ENCODE results near the gene GMDS.

The GMDS gene

GRCh38 chr6:1820714-1821113 is 424.7 kb downstream of the GMDS start:
- no peak for DNase-seq

DNA sequence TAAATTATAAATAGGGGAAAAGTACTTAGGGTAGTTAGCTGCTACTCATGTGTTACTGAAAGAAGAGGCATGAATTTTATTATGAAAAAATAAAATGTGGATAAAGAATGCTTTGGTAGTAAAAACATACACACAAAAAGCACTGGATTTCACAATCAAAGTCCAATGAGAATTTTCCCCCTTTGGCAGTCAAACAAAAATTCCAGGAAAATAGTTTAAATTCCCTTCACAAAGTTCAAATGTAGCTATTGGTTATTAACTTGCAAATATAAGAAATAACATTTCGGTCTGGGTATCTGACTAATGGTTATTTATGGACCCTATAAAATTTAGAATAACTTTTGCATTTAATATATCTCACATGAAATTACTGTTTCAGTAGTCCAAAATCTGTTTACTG is 425.2 kb downstream of the GMDS start:
- DNase-seq: no peak

GRCh38 chr6:1819007-1819406 is 426.4 kb downstream of the GMDS start:
- DNase-seq: no peak

DNA sequence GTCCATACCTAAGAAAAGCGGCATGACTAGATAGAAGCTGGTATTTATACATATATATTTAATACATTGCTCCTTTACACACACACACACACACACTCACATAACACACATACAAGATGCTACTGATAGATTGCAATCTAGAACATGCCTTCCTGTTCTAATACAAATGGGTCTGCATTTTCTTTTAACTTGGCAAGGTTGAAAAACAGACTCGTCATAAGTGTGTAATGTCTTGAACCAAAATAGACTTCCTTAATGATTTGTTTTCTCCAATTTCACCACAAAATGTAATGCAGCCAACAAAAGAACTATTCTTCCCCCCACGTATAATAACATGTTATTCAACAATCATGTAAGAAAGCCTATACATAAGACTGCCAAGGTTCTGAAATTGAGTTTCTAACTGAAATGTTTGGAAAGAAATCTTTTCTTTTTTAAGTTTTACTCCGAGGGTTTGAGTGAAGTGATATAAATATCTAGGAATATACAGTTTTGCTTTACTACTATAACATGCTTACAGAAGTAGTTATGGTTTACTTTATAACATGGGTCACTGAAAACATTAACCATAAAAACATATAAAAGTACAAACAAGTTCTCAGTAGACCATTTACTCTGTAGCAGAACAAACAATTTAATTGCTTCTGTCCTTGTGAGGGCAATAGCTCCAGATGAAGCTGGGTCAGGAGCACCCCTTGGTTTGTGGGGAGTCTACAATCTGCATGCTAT is 428.2 kb downstream of the GMDS start:
- no peak for DNase-seq

GRCh38 chr6:1815827-1816452 is 429.5 kb downstream of the GMDS start:
- no peak for DNase-seq

GRCh38 chr6:1814279-1814678 is 431.1 kb downstream of the GMDS start:
- no peak for DNase-seq

DNA sequence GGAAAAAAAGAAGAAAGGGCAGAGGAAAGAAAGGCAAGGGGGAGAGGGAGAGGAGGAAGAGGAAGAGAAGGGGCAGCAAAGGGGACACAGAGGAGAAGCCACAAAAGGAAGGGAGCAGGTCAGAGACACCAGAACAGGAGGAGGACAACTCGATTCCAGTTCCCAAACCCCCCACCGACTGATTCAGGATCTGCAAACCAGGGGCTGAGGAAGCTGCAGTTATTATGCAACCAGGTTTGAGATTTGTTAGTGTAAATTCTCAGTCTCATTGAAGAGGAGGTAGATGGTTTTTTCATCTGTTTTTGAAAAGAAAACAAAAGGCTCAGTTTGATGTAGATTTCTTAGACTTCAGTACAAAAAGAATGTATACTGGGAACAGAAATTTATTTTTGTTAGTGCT is 432.9 kb downstream of the GMDS start:
- DNase-seq: no peak

GRCh38 chr6:1812034-1812433 is 433.4 kb downstream of the GMDS start:
- DNase-seq: no peak

- no peak for DNase-seq
Observed at GRCh38 chr6:1810880-1811279, 434.5 kb downstream of the GMDS start.

DNA sequence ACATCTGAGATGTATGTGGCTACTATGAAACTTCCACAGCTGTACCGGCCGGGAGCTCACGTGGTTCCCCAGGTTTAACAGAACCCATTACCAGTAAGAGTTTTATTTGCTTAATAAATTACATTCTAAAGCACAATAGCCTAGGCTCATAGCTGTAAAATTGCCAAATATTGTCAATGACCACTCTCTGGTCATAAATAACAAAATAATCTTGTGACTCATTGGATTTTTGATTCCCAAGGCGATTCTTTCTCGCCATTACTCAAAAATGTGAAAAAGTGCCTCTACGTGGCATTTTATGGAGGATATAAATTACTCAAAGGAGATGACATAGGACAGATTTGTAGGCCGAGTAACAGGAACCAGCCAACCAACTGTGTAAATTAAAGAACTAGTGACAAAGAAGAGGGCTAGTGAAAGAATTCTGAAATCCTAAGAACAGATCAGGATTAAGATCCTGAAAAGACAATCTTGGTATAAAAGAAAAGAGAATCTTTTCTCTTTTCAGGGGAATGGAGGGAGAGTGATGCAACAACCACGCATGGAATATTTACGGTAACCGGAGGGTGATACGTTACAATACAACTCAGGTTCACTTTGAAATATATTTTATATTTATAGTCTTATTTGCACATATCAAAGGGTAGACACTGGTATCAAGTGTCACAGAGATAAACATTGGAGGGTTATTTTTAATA is 436.0 kb downstream of the GMDS start:
- no peak for DNase-seq

- no peak for DNase-seq
Observed at GRCh38 chr6:1806935-1807334, 438.5 kb downstream of the GMDS start.

DNA sequence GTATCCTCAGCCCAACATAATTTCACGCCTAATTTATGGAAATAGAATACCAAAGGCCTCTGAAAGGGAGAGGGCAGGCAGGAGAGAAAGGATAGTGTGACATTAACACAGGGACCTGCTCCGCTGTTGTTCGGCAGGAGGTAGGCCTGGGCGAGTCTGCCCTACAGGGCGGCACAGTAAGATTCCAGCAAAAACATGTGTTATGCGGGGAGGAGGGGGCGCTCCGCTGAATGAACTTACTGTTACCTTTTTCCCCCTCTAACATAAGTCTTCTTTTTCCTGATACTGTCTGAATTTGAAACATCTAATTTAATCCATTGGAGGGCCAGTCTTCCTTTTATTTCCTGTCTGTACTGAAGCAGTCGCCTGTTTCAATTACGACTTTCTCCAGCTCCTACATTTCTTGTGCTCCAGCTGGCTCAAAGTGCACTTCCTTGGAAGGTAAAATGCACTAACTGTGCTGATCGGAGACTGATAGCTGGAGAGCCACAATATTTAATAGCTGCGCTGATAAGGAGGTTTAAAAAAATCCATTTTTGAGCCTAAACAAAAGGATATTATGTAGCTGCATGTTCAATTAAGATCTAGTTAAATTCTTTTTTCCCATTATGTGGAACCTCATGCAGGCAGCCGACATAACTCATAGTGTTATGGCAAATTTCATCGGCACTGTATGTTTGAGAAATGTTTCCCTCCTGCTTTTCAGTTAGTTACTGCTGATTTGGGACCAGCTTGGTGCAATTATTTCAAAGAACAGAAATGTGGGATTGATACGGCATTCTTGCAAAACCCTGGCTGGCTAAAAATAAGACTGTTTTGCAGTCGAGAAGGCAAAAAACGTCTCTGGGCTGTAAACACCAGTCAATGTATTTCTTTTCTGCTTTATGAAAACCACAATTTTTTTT is 442.7 kb downstream of the GMDS start:
- DNase-seq: no peak

DNA sequence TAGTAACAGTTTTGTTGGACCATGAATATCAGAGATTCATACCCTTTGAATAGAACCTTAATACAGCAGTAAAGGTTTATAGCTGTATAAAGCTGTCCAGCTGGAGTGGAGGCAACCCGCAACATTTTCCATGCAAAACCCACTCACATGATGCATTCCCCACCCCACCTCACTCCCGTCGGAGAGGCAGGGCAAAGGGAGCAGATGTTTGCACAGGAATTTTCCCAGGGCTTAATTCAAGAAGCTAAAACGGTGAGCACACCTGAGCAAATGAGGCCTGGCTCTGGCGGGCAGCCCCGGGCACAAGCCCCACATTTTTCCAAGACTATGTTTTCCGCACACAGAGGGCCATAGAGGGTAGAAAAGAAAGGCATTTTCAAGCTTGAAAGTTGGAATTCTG is 444.0 kb downstream of the GMDS start:
- no peak for DNase-seq

- no peak for DNase-seq
Observed at GRCh38 chr6:1800845-1801244, 444.6 kb downstream of the GMDS start.

DNA sequence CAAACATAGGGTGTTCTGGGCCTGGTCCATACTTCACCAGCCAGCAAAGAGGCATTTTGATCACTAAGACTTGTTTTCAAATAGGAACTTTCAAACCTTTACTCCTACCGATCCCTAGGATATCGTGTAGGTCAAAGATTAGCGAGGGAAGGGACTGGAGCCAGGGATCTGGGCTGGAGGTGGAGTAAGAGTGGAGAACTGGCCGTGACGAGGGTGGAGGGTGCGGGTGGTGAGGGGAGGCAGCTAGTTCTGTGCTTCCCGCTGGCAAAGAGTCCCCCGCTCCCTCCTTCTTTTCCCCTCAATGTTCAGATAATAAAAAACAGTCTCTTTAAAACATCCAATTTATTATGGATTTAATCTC is 446.5 kb downstream of the GMDS start:
- DNase-seq: no peak

GRCh38 chr6:1798303-1798964 is 447.0 kb downstream of the GMDS start:
- no peak for DNase-seq

DNA sequence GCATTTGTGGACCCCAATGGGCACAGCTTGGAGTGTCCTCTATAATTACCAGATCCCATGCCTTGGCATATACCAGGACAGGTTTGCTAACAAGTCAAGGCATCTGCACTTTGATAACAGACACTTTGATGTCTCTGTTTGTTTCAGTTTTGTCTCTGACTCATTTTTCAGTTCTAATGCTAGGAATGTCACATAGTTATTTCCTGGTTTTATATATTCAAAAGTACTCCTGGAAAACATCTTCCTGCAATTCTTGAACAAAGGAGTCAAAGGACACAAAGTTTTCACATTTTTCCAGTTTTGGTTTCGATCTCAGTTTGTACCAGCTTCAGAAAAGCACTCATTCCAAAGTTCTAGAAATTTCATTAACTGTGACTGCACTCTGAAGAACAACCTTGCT is 447.6 kb downstream of the GMDS start:
- no peak for DNase-seq

- no peak for DNase-seq
Observed at GRCh38 chr6:1796706-1797529, 448.5 kb downstream of the GMDS start.

GRCh38 chr6:1795910-1796309 is 449.5 kb downstream of the GMDS start:
- DNase-seq: no peak

GRCh38 chr6:1792989-1793388 is 452.4 kb downstream of the GMDS start:
- no peak for DNase-seq

- no peak for DNase-seq
Observed at GRCh38 chr6:1790684-1791083, 454.7 kb downstream of the GMDS start.

GRCh38 chr6:1789092-1789491 is 456.3 kb downstream of the GMDS start:
- no peak for DNase-seq

All from NCI-H1436 treated with DMSO at 0.1 percent for 48 hours (cell line).